ENCODE data around the gene TUBD1.

The TUBD1 gene

GRCh38 chr17:59814685-59815084 lies 78.1 kb downstream of the TUBD1 start:
- DNase-seq, result no peak

- DNase-seq, result no peak
Observed at GRCh38 chr17:59814276-59814675, 78.5 kb downstream of the TUBD1 start.

- no peak for DNase-seq
Observed at GRCh38 chr17:59812139-59812538, 80.6 kb downstream of the TUBD1 start.

GRCh38 chr17:59811209-59811608 lies 81.5 kb downstream of the TUBD1 start:
- no peak for DNase-seq

GRCh38 chr17:59810894-59811153 lies 81.9 kb downstream of the TUBD1 start:
- DNase-seq, result no peak
